H1 (cell line): ENCODE measurements around the gene NAA10. TPM values are rescaled to one million over a fixed set of nuclear protein-coding genes. Genes with fewer than 3 reads are reported as not detected.

Source experiments
- CTCF ChIA-PET: fragments of 300-600 bp; sonication (Branson Sonifier 250); formaldehyde crosslinking; loops from one replicate; lab custom pipeline; 2021; ENCODE audit not compliant: partially characterized antibody; lab: Charles Lee
- POLR2A ChIA-PET: fragments of 300-600 bp; sonication (Branson Sonifier 250); formaldehyde crosslinking; loops from one replicate; lab custom pipeline; 2021; ENCODE audit warnings: inconsistent platforms; ENCODE audit not compliant: partially characterized antibody; lab: Charles Lee
- DNase-seq, 2 experiments: peaks; one replicate each; pipeline versions ENCODE4 v3.0.0 to v3.0.0-alpha.2; 2010 to 2022; ENCODE audit warnings: low spot score in 2 of 2, low read depth in 1 of 2, mixed read lengths in 1 of 2
- FAIRE-seq: peaks from 2 replicates; lab custom pipeline; 2011; peaks lifted over from hg19 to GRCh38; lab: Jason Lieb, UNC
- H2AFZ ChIP-seq: 2 replicates; pipeline ENCODE4 v1.8.1; 2012; ENCODE audit warnings: low read length, inconsistent platforms
- H2AK5ac ChIP-seq: 2 replicates; pipeline ENCODE4 v1.6.1; 2013; ENCODE audit warnings: low read depth, low read length
- H2BK120ac ChIP-seq: replicated peaks from 2 replicates; pipeline ENCODE3; 2013; ENCODE audit warnings: low read depth, low read length, inconsistent platforms
- H2BK12ac ChIP-seq: 2 replicates; pipeline ENCODE4 v1.6.1; 2013; ENCODE audit warnings: low read depth, low read length
- H2BK15ac ChIP-seq: 2 replicates; pipeline ENCODE4 v1.6.1; 2013; ENCODE audit warnings: low read length
- H2BK20ac ChIP-seq: 2 replicates; pipeline ENCODE4 v1.6.1; 2013; ENCODE audit warnings: low read length
- H2BK5ac ChIP-seq: 2 replicates; pipeline ENCODE4 v1.6.1; 2013; ENCODE audit warnings: low read depth, low read length
- H3K14ac ChIP-seq: 2 replicates; pipeline ENCODE4 v1.6.1; 2013; ENCODE audit warnings: inconsistent platforms; ENCODE audit not compliant: insufficient read length
- H3K18ac ChIP-seq: 2 replicates; pipeline ENCODE4 v1.6.1; 2013; ENCODE audit warnings: low read length; ENCODE audit errors: extremely low read depth
- H3K23ac ChIP-seq: 2 replicates; pipeline ENCODE4 v1.6.1; 2013; ENCODE audit warnings: inconsistent platforms; ENCODE audit not compliant: insufficient read length
- H3K23me2 ChIP-seq: 2 replicates; pipeline ENCODE4 v1.6.1; 2013; ENCODE audit warnings: low read depth, low read length
- H3K27ac ChIP-seq: 2 replicates; pipeline ENCODE4 v1.6.1; 2011; ENCODE audit warnings: low read depth, low read length, inconsistent platforms
- H3K27me3 ChIP-seq, 4 experiments: replicated peaks in 1 of 4; 1 replicate in 1 of 4; 2 replicates in 3 of 4; pipeline versions ENCODE4 v1.6.1 to v1.8.1; 2011 to 2013; ENCODE audit warnings: low read length in 3 of 4, mild to moderate bottlenecking in 3 of 4, inconsistent platforms in 2 of 4, mixed read lengths in 2 of 4, moderate library complexity in 1 of 4; ENCODE audit not compliant: control insufficient read depth in 3 of 4, insufficient read depth in 3 of 4; ENCODE audit errors: extremely low read depth in 1 of 4
- H3K36me3 ChIP-seq, 4 experiments: 2 replicates each; pipeline versions ENCODE4 v1.6.1 to v1.8.1; 2011 to 2013; ENCODE audit warnings: mild to moderate bottlenecking in 4 of 4, low read length in 3 of 4, moderate library complexity in 2 of 4, control low read depth in 1 of 4, inconsistent platforms in 1 of 4; ENCODE audit not compliant: insufficient read depth in 4 of 4, control insufficient read depth in 2 of 4
- H3K4ac ChIP-seq: replicated peaks from 2 replicates; pipeline ENCODE3; 2013; ENCODE audit warnings: low read length, low read depth, mixed read lengths, inconsistent platforms; ENCODE audit not compliant: insufficient read length
- H3K4me1 ChIP-seq, 4 experiments: replicated peaks in 1 of 4; 1 replicate in 1 of 4; 2 replicates in 3 of 4; pipeline versions ENCODE4 v1.6.1 to v1.8.1; 2011 to 2013; ENCODE audit warnings: low read length in 3 of 4, inconsistent platforms in 2 of 4, mixed read lengths in 1 of 4; ENCODE audit not compliant: insufficient read depth in 4 of 4, control insufficient read depth in 3 of 4
- H3K4me2 ChIP-seq, 2 experiments: 2 replicates each; pipeline versions ENCODE4 v1.6.1 to v1.8.1; 2011 to 2013; ENCODE audit warnings: low read depth in 2 of 2, low read length in 2 of 2, control low read depth in 1 of 2, inconsistent platforms in 1 of 2, mild to moderate bottlenecking in 1 of 2; ENCODE audit not compliant: insufficient read depth in 1 of 2
- H3K4me3 ChIP-seq, 4 experiments: fragments of 200-600, 300-600 bp in 1 of 4; sonication (generic), shearing (Covaris generic), sonication (Bioruptor Twin) in 1 of 4; 2 replicates each; pipeline versions ENCODE4 v1.5.1 to v1.8.1; 2011 to 2016; ENCODE audit warnings: low read length in 4 of 4, low read depth in 3 of 4, control low read depth in 2 of 4, inconsistent platforms in 2 of 4, mild to moderate bottlenecking in 2 of 4, mixed read lengths in 1 of 4, moderate library complexity in 1 of 4; ENCODE audit not compliant: insufficient read depth in 2 of 4; ENCODE audit errors: extremely low read depth in 1 of 4
- H3K56ac ChIP-seq: replicated peaks from 2 replicates; pipeline ENCODE3; 2013; ENCODE audit warnings: low read depth, mild to moderate bottlenecking, mixed read lengths, low read length, inconsistent platforms; ENCODE audit not compliant: insufficient read length
- H3K79me1 ChIP-seq: 2 replicates; pipeline ENCODE4 v1.6.1; 2013; ENCODE audit warnings: low read depth, low read length, control low read depth
- H3K79me2 ChIP-seq, 2 experiments: 2 replicates each; pipeline versions ENCODE4 v1.6.1 to v1.8.1; 2012 to 2013; ENCODE audit warnings: low read length in 2 of 2, mild to moderate bottlenecking in 2 of 2, inconsistent platforms in 1 of 2; ENCODE audit not compliant: insufficient read depth in 2 of 2, control insufficient read depth in 1 of 2
- H3K9ac ChIP-seq, 4 experiments: replicated peaks in 1 of 4; 1 replicate in 1 of 4; 2 replicates in 3 of 4; pipeline versions ENCODE4 v1.6.1 to v1.8.1; 2011 to 2013; ENCODE audit warnings: low read depth in 3 of 4, low read length in 3 of 4, control low read depth in 2 of 4, mild to moderate bottlenecking in 2 of 4, moderate library complexity in 2 of 4, inconsistent platforms in 1 of 4; ENCODE audit errors: extremely low read depth in 1 of 4
- H3K9me3 ChIP-seq, 2 experiments: 2 replicates each; pipeline versions ENCODE4 v1.6.1 to v1.8.1; 2012 to 2013; ENCODE audit warnings: mild to moderate bottlenecking in 2 of 2, moderate library complexity in 2 of 2, control low read depth in 1 of 2, inconsistent platforms in 1 of 2, low read depth in 1 of 2, low read length in 1 of 2, mixed read lengths in 1 of 2; ENCODE audit not compliant: insufficient read depth in 2 of 2
- H4K20me1 ChIP-seq, 2 experiments: replicated peaks in 1 of 2; 2 replicates each; pipeline versions ENCODE3 to v1.8.1; 2011 to 2013; ENCODE audit warnings: inconsistent platforms in 2 of 2, low read length in 2 of 2, mild to moderate bottlenecking in 1 of 2; ENCODE audit not compliant: insufficient read depth in 2 of 2, control insufficient read depth in 1 of 2
- H4K5ac ChIP-seq: 2 replicates; pipeline ENCODE4 v1.6.1; 2013; ENCODE audit warnings: low read length, low read depth, mixed read lengths, inconsistent platforms; ENCODE audit not compliant: insufficient read length
- H4K8ac ChIP-seq: 2 replicates; pipeline ENCODE4 v1.8.0; 2013; ENCODE audit warnings: mild to moderate bottlenecking, moderate library complexity, low read length, inconsistent platforms; ENCODE audit not compliant: insufficient read depth; ENCODE audit errors: extremely low read depth
- H4K91ac ChIP-seq: replicated peaks from 2 replicates; pipeline ENCODE3; 2013; ENCODE audit warnings: low read length, mixed read lengths, inconsistent platforms; ENCODE audit not compliant: insufficient read length
- CHD2 ChIP-seq: IDR thresholded peaks from 2 replicates; pipeline ENCODE4 v1.6.1; 2012; ENCODE audit warnings: low read length, improper control_type of control experiment
- KDM1A ChIP-seq: fragments of 200-600, 300-600 bp; sonication (generic); IDR thresholded peaks from 2 replicates; pipeline ENCODE4 v1.7.1; 2016; ENCODE audit warnings: mild to moderate bottlenecking, low read length, borderline replicate concordance
- WGBS, 2 experiments: shearing (Covaris generic) in 1 of 2; methylation state at CpG; one replicate each; pipeline versions ENCODE4 v1.1.6 to v1.1.7; 2013 to 2015; ENCODE audit warnings: low lambda C conversion rate in 2 of 2, mixed read lengths in 2 of 2, inconsistent platforms in 1 of 2, low coverage in 1 of 2, missing lambda C conversion rate in 1 of 2; ENCODE audit not compliant: insufficient replicate concordance in 2 of 2, insufficient coverage in 1 of 2, insufficient read length in 1 of 2; ENCODE audit errors: extremely low coverage in 1 of 2, missing lambda C conversion rate in 1 of 2; 5-methylcytosine and 5-hydroxymethylcytosine counted together
- polyA plus RNA-seq, 7 experiments: library from polyadenylated mRNA; depleted of rRNA in 3 of 7; stranded (reverse) in 5 of 7; unstranded in 2 of 7; fragments of >200 nt in 5 of 7; fragments of 200-250 nt in 2 of 7; gene quantifications; 1 replicate in 5 of 7; 2 replicates in 1 of 7; 4 replicates in 1 of 7; pipeline versions ENCODE4 v1.2.1 to v1.2.3, GENCODE V29; 2011 to 2013; ENCODE audit warnings: missing spikeins in 2 of 7, mixed read lengths in 2 of 7
- total RNA-seq: library from RNA; stranded (reverse); fragmentation: NEBNext Ultra II Directional; extraction: Animal tissue kit (Norgen Biotek cat#: 25700); gene quantifications from 2 replicates; pipeline ENCODE4 v1.2.1, GENCODE V29; 2021

NAA10 gene
- total and polyA plus RNA-seq, 2 of the 8 experiments (the other 6 are each of a cell fraction or from before 2014, with no cell fraction given) = 80.4 to 98.8 TPM

DNA sequence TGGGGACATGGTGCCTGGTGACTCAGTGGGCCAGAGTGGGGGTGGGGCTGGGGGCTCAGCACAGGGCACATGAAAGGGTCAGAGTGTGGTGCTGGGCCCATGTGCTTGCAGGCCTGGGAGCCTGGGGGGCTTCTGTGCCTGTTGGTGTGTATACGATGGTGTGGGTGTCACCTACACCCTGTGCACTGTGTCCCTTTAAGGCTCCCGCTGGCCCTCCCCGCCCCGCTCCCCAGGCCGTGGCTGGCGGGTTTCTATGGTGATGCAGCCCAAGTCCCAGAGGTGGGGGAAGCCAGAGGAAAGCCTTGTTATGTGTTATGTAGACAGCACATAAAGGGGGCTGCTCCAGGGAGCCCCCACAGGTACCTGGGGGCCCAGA, 54.4 kb downstream of the NAA10 start:
- H3K18ac ChIP-seq = no peak overlapping the region; the same call in 1 of the 2 replicates
- no peak overlapping the region for H3K4ac ChIP-seq
- H3K56ac ChIP-seq = no peak overlapping the region
- no peak overlapping the region for H4K91ac ChIP-seq
- CTCF ChIA-PET = no interaction called here
- peak overlapping the region in 1 of 2 experiments; percentile 49; a peak in 1 of 4 replicates for H3K4me2 ChIP-seq
- peaks cover 3% of the 10 kb centered on the region; the same call in 1 of the 2 replicates for H3K23me2 ChIP-seq
- no peaks in the 10 kb centered on the region for H3K79me1 ChIP-seq
- no CpG with 5 or more reads among the region's 6 CpGs for WGBS, 2 experiments
- H2BK12ac ChIP-seq = no peak overlapping the region
- no peaks in the 10 kb centered on the region; a peak in 1 of 4 replicates for H3K79me2 ChIP-seq
- H2BK15ac ChIP-seq = 0 out of 2 replicates have a peak overlapping the region, but pooled peaks have one; percentile 1
- H4K8ac ChIP-seq = no peak overlapping the region
- H2AFZ ChIP-seq = no peak overlapping the region
- no peaks in the 10 kb centered on the region for H3K9me3 ChIP-seq
- H3K9ac ChIP-seq = no peak overlapping the region
- H3K27me3 ChIP-seq = peaks cover 0 to 5% (median 0%) of the 10 kb centered on the region in 4 experiments; a peak in 1 of 7 replicates
- 0 out of 2 replicates have a peak overlapping the region, but pooled peaks have one; percentile 24 for H2BK5ac ChIP-seq
- H3K4me3 ChIP-seq = no peak overlapping the region
- H4K20me1 ChIP-seq = peaks cover 0 to 5% of the 10 kb centered on the region in 2 experiments
- H3K14ac ChIP-seq = no peak overlapping the region
- H3K23ac ChIP-seq = no peak overlapping the region
- peaks cover 7 to 55% (median 37%) of the 10 kb centered on the region in 4 experiments for H3K4me1 ChIP-seq
- H4K5ac ChIP-seq = no peak overlapping the region
- no peaks in the 10 kb centered on the region for H3K36me3 ChIP-seq
- H2AK5ac ChIP-seq = no peak overlapping the region
- POLR2A ChIA-PET = no interaction called here
- no peak overlapping the region for H3K27ac ChIP-seq
- no peak overlapping the region for H2BK120ac ChIP-seq
- DNase-seq (no peak), FAIRE-seq (no peak)
- no peak overlapping the region for H2BK20ac ChIP-seq
- no peak for TF ChIP-seq KDM1A
- no peak for TF ChIP-seq CHD2
